WERI-Rb-1 (cell line): ENCODE results near the gene ACTN4.
"Not testable (repeated sequence)": the region's sequence is repeated elsewhere in the genome, so short reads cannot be mapped to it uniquely, and the experiment has no call there.

Source experiments
- DNase-seq: peaks from one replicate; pipeline ENCODE4 v3.0.0-alpha.2; 2020
- H3K27ac ChIP-seq: fragments of 250-450 bp; sonication (Bioruptor Pico); 2 replicates; pipeline ENCODE4 v1.5.1; 2020; ENCODE audit warnings: mild to moderate bottlenecking, moderate library complexity
- H3K27me3 ChIP-seq: fragments of 250-450 bp; sonication (Bioruptor Pico); 2 replicates; pipeline ENCODE4 v1.5.1; 2021; ENCODE audit warnings: mild to moderate bottlenecking, low read depth, moderate library complexity; ENCODE audit not compliant: insufficient read depth, severe bottlenecking
- H3K36me3 ChIP-seq: fragments of 250-450 bp; sonication (Bioruptor Pico); 2 replicates; pipeline ENCODE4 v1.5.1; 2020; ENCODE audit warnings: mild to moderate bottlenecking, moderate library complexity
- H3K4me3 ChIP-seq: 2 replicates; pipeline ENCODE4 v1.5.1; 2011; ENCODE audit warnings: low read depth, mild to moderate bottlenecking, control low read depth, low read length
- H3K9me3 ChIP-seq: fragments of 250-450 bp; sonication (Bioruptor Pico); 2 replicates; pipeline ENCODE4 v1.5.1; 2021; ENCODE audit warnings: mild to moderate bottlenecking, moderate library complexity; ENCODE audit not compliant: severe bottlenecking
- TF ChIP-seq, protein P1 (sequence below): IDR thresholded peaks from 2 replicates; pipeline ENCODE4 v1.5.1; 2011; ENCODE audit warnings: low read depth, mild to moderate bottlenecking, control low read depth, inconsistent platforms, low read length

The ACTN4 gene

DNA sequence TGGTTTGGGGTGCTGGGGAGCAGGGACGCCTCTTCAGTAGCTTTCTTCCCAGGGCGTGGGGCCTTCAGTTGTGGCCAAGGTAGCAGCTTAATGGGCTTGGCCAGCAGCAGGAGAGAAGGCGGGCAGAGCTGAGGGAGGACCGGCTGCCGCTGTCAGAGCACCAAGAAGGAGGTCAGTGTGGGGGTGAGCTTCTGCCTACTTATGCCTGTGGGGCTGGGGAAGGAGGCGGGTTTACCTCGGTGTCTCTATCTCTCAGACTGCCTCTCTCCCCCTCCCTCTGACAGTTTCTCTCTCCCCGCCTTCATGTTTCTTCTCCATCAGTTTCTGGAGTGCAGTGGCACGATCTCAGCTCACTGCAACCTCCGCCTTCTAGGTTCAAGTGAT is 96.8 kb downstream of the ACTN4 start, which contains the start of gene CAPN12:
CAPN12 (minus strand) TSS at position 177 of the 384 bp plus-strand sequence. CDS start 309 bp downstream, outside the sequence.
- Histone ChIP-seq H3K27ac (no peak within 1 kb of the TSS), H3K4me3 (no peak within 1 kb of the TSS), H3K27me3 (no peaks in the 10 kb centered on the region), H3K9me3 (no peaks in the 10 kb centered on the region), H3K36me3 (no peaks in the 10 kb centered on the region)
- TF ChIP-seq, protein P1, sequence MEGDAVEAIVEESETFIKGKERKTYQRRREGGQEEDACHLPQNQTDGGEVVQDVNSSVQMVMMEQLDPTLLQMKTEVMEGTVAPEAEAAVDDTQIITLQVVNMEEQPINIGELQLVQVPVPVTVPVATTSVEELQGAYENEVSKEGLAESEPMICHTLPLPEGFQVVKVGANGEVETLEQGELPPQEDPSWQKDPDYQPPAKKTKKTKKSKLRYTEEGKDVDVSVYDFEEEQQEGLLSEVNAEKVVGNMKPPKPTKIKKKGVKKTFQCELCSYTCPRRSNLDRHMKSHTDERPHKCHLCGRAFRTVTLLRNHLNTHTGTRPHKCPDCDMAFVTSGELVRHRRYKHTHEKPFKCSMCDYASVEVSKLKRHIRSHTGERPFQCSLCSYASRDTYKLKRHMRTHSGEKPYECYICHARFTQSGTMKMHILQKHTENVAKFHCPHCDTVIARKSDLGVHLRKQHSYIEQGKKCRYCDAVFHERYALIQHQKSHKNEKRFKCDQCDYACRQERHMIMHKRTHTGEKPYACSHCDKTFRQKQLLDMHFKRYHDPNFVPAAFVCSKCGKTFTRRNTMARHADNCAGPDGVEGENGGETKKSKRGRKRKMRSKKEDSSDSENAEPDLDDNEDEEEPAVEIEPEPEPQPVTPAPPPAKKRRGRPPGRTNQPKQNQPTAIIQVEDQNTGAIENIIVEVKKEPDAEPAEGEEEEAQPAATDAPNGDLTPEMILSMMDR: no peak
- DNase-seq: no peak

DNA sequence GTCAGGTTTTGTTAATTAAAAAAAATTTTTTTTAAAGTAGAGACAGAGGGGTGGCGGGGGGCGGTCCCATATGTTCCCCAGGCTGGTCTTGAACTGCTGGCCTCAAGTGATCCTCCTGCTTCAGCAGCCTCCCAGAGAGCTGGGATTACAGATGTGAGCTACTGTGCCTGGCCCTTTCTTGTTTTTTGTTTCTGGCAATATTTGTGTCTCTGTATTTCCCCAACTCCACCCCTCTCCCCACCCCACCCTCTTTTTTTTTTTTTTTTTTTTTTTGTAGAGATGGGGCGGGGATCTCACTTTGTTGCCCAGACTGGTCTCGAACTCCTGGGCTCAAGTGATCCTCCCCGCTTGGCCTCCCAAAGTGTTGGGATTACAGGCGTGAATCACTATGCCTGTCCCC is 97.4 kb downstream of the ACTN4 start:
- TF ChIP-seq, protein P1: no peak
- no peaks in the 10 kb centered on the region for H3K36me3 ChIP-seq
- no peak for DNase-seq
- no peak overlapping the region for H3K4me3 ChIP-seq
- no peak overlapping the region for H3K27ac ChIP-seq
- H3K27me3 ChIP-seq: no peaks in the 10 kb centered on the region
- H3K9me3 ChIP-seq: no peaks in the 10 kb centered on the region

DNA sequence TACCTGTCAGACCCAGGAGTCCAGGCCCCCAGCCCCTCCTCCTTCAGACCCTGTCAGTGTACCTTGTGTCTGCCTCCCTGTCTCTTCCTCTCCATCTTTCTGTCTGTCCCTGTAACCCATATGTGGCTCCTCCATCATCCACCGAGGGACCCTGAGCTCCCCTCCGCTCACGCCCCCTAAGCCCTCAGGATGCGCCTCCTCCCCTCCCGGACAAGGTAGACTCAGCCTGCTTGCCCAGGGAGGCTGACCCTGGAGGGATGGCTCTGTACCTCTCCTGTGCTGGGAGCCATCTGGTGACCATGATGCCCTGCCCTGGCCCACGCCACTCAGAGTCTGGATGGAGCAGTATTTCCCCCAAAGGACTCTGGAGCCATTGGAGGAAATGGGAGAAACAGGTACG is 97.9 kb downstream of the ACTN4 start:
- DNase-seq: no peak
- no peak overlapping the region for H3K27ac ChIP-seq
- no peaks in the 10 kb centered on the region for H3K27me3 ChIP-seq
- no peaks in the 10 kb centered on the region for H3K36me3 ChIP-seq
- no peak overlapping the region for H3K4me3 ChIP-seq
- TF ChIP-seq, protein P1: no peak
- no peaks in the 10 kb centered on the region for H3K9me3 ChIP-seq

DNA sequence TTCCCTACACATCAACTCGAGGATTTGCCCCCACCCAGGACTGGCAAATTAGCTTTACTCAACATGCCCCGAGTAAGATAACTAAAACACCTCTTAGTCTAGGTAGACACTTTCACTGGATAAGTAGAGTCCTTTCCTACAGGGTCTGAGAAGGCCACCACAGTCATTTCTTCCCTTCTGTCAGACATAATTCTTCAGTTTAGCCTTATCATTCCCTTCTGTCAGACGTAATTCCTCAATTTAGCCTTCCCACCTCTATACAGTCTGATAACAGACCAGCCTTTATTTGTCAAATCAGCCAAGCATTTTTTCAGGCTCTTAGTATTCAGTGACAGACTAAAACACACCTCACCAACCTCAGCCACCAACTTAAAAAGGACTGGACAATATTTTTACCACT is 106.3 kb downstream of the ACTN4 start:
- not testable (repeated sequence) for H3K27me3 ChIP-seq, H3K9me3 ChIP-seq, H3K27ac ChIP-seq, H3K4me3 ChIP-seq, DNase-seq, H3K36me3 ChIP-seq

DNA sequence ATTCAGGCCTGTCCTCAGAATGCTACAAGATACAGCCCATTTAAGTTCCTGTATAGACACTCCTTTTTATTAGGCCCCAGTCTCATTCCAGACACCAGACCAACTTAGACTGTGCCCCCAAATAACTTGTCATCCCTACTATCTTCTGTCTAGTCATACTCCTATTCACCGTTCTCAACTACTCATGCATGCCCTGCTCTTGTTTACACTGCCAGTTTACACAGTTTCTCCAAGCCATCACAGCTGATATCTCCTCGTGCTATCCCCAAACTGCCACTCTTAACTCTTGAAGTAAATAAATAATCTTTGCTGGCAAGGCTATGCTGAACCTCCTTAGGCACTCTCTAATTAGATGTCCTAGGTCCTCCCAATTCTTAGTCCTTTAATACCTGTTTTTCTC is 106.7 kb downstream of the ACTN4 start:
- not testable (repeated sequence) for H3K27ac ChIP-seq, H3K36me3 ChIP-seq, H3K27me3 ChIP-seq, H3K4me3 ChIP-seq, H3K9me3 ChIP-seq, DNase-seq

DNA sequence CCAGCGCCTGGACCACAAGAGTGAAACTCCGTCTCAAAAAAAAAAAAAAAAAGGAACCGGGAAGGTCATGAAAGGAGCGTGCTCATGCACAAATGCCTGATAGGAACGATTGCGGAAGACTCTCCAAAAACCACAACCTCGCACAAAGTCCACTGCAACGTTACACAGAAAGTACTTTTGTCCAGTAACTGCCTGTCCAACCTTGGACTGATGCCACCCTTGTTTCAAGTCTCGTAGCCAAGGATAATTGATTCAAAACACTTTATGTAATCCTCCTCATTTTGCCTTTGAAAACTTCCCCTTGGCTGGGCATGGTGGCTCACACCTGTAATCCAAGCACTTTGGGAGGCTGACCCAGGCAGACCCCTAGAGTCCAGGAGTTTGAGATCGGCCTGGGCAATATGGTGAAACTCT is 112.1 kb downstream of the ACTN4 start:
- TF ChIP-seq, protein P1: no peak
- DNase-seq: no peak
- H3K27me3 ChIP-seq: no peaks in the 10 kb centered on the region

DNA sequence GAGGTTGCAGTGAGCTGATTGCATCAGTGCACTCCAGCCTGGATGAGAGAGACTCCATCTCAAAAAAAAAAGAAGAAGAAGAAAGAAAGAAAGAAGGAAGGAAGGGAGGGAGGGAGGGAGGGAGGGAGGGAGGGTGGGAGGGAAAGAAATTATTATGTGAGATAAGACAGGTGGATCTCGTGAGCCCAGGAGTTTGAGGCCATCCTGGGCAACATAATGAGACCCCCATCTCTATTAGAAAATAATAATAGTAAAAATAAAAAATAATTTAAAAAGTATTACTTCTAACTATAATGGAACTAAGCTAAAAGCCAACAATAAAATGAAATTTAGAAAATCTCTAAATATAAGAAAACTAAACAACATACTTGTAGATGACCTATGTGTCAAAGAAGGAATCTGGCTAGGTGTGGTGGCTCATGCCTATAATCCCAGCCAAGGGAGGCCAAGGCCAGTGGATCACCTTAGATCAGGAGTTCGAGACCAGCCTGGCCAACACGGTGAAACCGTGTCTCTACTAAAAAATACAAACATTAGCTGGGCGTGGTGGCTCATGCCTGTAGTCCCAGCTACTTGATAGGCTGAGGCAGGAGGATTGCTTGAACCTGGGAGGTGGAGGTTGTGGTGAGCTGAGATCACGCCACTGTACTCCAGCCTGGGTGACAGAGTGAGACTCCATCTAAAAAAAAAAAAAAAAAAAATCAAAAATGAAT is 113.5 kb downstream of the ACTN4 start:
- not testable (repeated sequence) for DNase-seq, H3K4me3 ChIP-seq, H3K27ac ChIP-seq, H3K9me3 ChIP-seq, H3K27me3 ChIP-seq, H3K36me3 ChIP-seq

More for the DNA sequence above, 112.1 kb downstream of the ACTN4 start:
- Histone ChIP-seq H3K36me3 (no peaks in the 10 kb centered on the region), H3K9me3 (no peaks in the 10 kb centered on the region), H3K4me3 (no peak overlapping the region), H3K27ac (no peak overlapping the region)

DNA sequence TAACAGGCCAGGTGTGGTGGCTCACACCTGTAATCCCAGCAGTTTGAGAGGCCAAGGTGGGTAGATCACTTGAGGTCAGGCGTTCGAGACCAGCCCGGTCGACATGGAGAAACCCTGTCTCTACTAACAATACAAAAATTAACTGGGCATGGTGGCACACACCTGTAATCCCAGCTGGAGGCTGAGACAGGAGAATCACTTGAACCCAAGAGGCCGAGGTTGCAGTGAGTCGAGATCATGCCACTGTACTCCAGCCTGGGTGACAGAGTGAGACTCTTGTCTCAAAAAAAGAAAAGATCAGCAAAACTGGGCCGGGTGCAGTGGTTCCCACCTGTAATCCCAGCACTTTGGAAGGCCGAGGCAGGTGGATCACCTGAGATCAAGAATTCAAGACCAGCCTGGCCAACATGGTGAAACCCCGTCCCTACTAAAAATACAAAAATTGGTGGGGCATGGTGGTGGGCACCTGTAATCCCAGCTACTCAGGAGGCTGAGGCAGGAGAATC is 114.5 kb downstream of the ACTN4 start:
- H3K27ac ChIP-seq, H3K36me3 ChIP-seq, DNase-seq, H3K27me3 ChIP-seq, H3K9me3 ChIP-seq, H3K4me3 ChIP-seq: not testable (repeated sequence)
